Dermis microvascular lymphatic vessel endothelial cell (primary cell): ENCODE measurements around the gene GYG2. TPM values are rescaled to one million over a fixed set of nuclear protein-coding genes. Genes with fewer than 3 reads are reported as not detected.
"Not testable (repeated sequence)": the region's sequence is repeated elsewhere in the genome, so short reads cannot be mapped to it uniquely, and the experiment has no call there.

ENCODE experiments used
- DNase-seq, 2 donors: peaks; one replicate each; pipeline versions ENCODE4 v3.0.0 to v3.0.0-alpha.2; 2010; ENCODE audit warnings: low read depth in 2 of 2
- total RNA-seq: library from RNA; depleted of rRNA; stranded (reverse); fragments of >200 nt; gene quantifications from 2 replicates; pipeline ENCODE4 v1.2.1, GENCODE V29; 2014

The GYG2 gene
- total RNA-seq, 1 donor from 2014 or later: 0.51 TPM

DNA sequence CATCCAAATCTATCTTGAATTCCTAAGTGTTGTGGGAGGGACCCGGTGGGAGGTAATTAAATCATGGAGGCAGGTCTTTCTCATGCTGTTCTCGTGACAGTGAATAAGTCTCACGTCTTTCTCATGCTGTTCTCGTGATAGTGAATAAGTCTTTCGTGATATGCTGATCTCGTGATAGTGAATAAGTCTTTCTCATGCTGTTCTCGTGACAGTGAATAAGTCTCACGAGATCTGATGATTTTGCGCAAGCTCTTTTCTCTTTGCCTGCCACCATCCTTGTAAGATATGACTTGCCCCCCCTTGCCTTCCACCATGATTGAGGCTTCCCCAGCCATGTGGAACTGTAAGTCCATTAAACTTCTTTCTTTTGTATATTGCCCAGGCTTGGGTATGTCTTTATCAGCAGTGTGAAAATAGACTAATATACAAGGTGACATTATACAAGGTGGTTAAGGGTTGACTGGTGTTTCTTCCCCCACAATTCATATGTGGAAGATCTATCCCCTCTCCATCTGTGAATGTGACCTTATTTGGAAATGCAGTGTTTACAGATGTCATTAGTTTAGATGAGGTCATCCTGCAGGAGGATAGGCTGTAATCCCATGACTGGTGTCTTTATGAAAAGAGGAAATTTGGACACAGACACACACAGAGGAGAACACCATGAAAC is 72.8 kb downstream of the GYG2 start:
- no peak for DNase-seq

DNA sequence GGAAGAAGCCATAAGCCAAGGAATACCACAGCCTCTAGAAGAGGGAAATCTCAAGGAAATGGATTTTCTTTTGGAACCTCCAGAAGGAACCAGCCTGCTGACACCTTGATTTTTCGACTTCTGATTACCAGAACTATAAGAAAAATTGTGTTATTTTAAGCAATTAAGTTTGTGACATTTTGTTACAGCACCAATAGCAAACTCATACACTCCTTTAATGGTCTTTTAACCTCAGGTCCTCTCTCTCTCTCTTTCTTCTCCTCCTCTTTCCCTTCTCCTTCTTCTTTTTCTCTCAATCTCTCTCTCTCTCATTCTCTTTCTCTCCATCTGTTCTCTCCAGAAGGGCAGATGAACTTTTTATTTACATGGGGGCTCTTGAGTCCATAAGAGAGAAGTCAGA is 74.1 kb downstream of the GYG2 start:
- DNase-seq: no peak

GRCh38 chrX:2903366-2903765 is 74.6 kb downstream of the GYG2 start:
- DNase-seq: no peak

DNA sequence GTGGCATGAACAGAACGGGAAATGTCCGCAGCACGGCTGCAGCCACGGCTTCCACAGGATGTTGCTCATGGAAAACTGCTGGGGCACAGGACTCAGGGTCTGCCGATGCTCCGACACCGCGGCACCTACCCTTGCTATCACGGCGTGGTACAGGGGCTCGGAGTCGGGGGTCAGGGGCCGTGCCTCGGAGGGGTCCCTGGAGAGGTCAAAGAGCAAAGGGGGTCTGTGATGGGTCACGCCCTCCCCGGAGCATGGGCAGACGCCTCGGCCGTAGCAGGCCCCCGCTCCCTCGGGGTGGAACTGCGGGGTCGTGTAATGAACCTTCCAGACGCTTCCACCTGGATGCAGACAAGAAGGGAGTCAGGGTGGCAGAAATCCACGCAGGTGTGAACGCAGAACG is 78.6 kb downstream of the GYG2 start:
- DNase-seq: no peak

- no peak for DNase-seq
Measured at GRCh38 chrX:2908125-2908685, 79.5 kb downstream of the GYG2 start.

GRCh38 chrX:2910109-2910508 is 81.4 kb downstream of the GYG2 start:
- DNase-seq: no peak

DNA sequence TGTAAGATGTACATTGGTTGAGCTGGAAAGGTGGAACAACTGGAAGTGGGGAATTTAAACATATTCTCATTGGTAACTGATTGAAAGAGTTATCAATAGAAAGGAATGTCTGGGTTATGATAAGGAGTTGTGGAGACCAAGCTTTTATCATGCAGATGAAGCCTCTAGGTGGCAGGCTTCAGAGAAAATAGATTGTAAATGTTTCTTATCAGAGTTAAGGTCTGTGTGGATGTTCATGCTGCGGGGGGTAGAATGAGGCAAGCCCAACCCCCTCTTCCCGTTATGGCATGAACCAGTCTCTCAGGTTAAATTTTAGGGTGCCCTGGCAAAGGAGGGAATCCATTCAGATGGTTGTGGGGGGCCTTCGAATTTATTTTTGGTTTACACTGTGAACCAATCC is 84.4 kb downstream of the GYG2 start:
- DNase-seq: no peak

GRCh38 chrX:2917767-2918166 is 89.0 kb downstream of the GYG2 start:
- DNase-seq: no peak

- no peak for DNase-seq
Measured at GRCh38 chrX:2921193-2921592, 92.5 kb downstream of the GYG2 start.

- no peak for DNase-seq
Measured at GRCh38 chrX:2921750-2922149, 93.0 kb downstream of the GYG2 start.

GRCh38 chrX:2924151-2924550 is 95.4 kb downstream of the GYG2 start:
- no peak for DNase-seq

- DNase-seq: not testable (repeated sequence)
Measured at GRCh38 chrX:2926255-2926654, 97.5 kb downstream of the GYG2 start.

DNA sequence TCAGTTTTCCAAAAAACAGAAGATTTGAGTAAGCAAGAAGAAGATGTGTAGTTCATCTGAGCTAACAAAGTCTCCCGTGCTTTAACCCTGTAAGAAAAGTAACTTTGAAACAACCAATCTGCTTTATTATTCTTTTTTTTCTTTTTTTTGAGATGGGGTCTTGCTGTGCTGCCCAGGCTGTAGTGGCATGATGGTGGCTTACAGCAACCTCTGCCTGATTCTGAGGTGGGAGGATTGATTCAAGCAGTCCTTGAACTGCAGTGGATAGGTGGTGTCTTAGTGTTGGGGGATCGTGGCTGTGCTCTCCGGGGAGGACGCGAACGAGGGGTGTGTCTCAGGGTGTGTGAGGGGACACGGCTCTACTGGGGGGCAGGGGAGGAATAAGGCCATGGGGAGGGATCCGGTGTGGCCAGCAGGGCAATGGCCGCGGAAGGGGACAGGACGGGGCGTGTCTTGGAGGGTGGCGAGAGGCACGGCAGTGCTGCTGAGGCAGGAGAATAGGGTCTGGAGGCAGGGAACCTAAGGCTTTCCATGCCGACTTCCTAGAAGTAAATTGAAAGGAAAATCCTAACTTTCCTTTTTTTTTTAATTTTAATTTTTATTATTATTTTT is 98.0 kb downstream of the GYG2 start:
- no peak for DNase-seq

GRCh38 chrX:2928191-2928582 is 99.5 kb downstream of the GYG2 start:
- peak in 1 of 2 donors; percentile 56 for DNase-seq

- DNase-seq: peak; percentile 39 to 80
Measured at GRCh38 chrX:2928583-2929434, 100.1 kb downstream of the GYG2 start, which contains the start of gene ARSD. Gene ARSD (minus strand): TSS chrX:2929339. CDS start chrX:2929275, 64 bp downstream.

DNA sequence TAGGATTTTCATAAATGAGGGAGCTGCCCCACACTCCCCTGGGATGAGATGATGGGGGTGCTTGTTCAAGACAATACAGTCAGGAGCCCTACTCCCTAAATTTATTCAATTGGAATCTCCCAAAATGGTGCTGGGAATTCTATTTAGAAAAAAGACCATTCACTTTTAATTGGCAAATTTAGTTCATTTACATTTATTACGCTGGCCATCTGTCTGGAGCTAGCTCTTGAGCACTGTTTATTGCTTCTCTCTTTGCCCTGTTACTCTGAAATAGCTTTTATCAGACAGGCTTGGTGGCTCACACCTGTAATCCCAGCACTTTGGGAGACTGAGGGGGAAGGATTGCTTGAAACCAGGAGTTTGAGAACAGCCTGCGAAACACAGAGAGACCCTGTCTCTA is 102.4 kb downstream of the GYG2 start:
- no peak for DNase-seq

GRCh38 chrX:2931612-2932011 is 102.9 kb downstream of the GYG2 start:
- DNase-seq: no peak

Other genes with a start within 250 kb of the GYG2 start
- 199 and 231 TPM in 2 replicates for gene CD99, start 137.6 kb upstream of the GYG2 start, total RNA-seq
- gene XG, start 76.9 kb upstream of the GYG2 start, total RNA-seq: under 0.01 and 0.13 TPM in 2 replicates
- 16.4 and 29.7 TPM in 2 replicates for gene ARSD, start 100.4 kb downstream of the GYG2 start, total RNA-seq
- not detected in 2 replicates for gene ARSH, start 177.6 kb downstream of the GYG2 start, total RNA-seq
- not detected in 2 replicates for gene ARSF, start 212.5 kb downstream of the GYG2 start, total RNA-seq